Thyroid gland (tissue), 4 donors: ENCODE data around the gene OTULIN.

Source experiments
- CTCF ChIP-seq, 6 experiments: fragments of 200-600 bp in 3 of 6; fragments of 450-650 bp in 3 of 6; sonication (generic) in 3 of 6; IDR thresholded peaks; one replicate each; pipeline ENCODE4 v1.5.1; 2016 to 2019; ENCODE audit warnings: antibody characterized with exemption in 6 of 6, mild to moderate bottlenecking in 2 of 6, inconsistent platforms in 1 of 6, moderate library complexity in 1 of 6
- POLR2A ChIP-seq, 2 donors: fragments of 450-650 bp; IDR thresholded peaks; one replicate each; pipeline ENCODE4 v1.6.1; 2017; ENCODE audit warnings: antibody characterized with exemption in 2 of 2, mild to moderate bottlenecking in 2 of 2, moderate library complexity in 1 of 2

GRCh38 chr5:14735944-14736343 lies 71.4 kb downstream of the OTULIN start:
- TF ChIP-seq CTCF (IDR thresholded peaks at IDR 0.05): no peak
- TF ChIP-seq POLR2A (IDR thresholded peaks at IDR 0.05): no peak
